Measurements from ENCODE around the gene MYB.
"Not testable (repeated sequence)": the region's sequence is repeated elsewhere in the genome, so short reads cannot be mapped to it uniquely, and the experiment has no call there.

- TF ChIP-seq EZH2 (IDR thresholded peaks at IDR 0.05); RAD21 (IDR thresholded peaks at IDR 0.05; ENCODE audit: low read depth); POLR2A (IDR thresholded peaks at IDR 0.05; ENCODE audit: borderline replicate concordance, extremely low read depth, insufficient read depth, insufficient read length); TCF7L2 (IDR thresholded peaks at IDR 0.05; ENCODE audit: borderline replicate concordance, extremely low read depth, insufficient read depth, insufficient read length); CEBPB (IDR thresholded peaks at IDR 0.05; ENCODE audit: low read depth): not testable (repeated sequence)
- TF ChIP-seq, protein P1, sequence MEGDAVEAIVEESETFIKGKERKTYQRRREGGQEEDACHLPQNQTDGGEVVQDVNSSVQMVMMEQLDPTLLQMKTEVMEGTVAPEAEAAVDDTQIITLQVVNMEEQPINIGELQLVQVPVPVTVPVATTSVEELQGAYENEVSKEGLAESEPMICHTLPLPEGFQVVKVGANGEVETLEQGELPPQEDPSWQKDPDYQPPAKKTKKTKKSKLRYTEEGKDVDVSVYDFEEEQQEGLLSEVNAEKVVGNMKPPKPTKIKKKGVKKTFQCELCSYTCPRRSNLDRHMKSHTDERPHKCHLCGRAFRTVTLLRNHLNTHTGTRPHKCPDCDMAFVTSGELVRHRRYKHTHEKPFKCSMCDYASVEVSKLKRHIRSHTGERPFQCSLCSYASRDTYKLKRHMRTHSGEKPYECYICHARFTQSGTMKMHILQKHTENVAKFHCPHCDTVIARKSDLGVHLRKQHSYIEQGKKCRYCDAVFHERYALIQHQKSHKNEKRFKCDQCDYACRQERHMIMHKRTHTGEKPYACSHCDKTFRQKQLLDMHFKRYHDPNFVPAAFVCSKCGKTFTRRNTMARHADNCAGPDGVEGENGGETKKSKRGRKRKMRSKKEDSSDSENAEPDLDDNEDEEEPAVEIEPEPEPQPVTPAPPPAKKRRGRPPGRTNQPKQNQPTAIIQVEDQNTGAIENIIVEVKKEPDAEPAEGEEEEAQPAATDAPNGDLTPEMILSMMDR (IDR thresholded peaks at IDR 0.05 in 2 of 3, conservative IDR thresholded peaks at IDR 0.05 in 1 of 3; ENCODE audit: borderline replicate concordance in 1 of 3, insufficient read depth in 1 of 3, low read depth in 2 of 3, low read length in 2 of 3), result not testable (repeated sequence)
These were observed 38.9 kb upstream of the MYB start for GRCh38 chr6:135142232-135142631.
